Pancreas (tissue), 10 donors: ENCODE results near the gene NLGN2. TPM values are rescaled to one million over a fixed set of nuclear protein-coding genes. Genes with fewer than 3 reads are reported as not detected.
A peak's percentile ranks its signal among the peaks of the same experiment; 100 is the strongest.

Experiments
- ATAC-seq, 4 donors: fragments of 200-7000 bp; cut with Tn5 transposase; one replicate each; pipeline versions ENCODE4 v1.8.0 to v1.9.1; 2020; ENCODE audit warnings: mild to moderate bottlenecking in 4 of 4, moderate library complexity in 4 of 4
- DNase-seq, 6 donors: peaks; one replicate each; pipeline ENCODE4 v3.0.0-alpha.2; 2020
- FAIRE-seq: peaks from 2 replicates; lab custom pipeline; 2012; peaks lifted over from hg19 to GRCh38; lab: Jason Lieb, UNC
- H3K27ac ChIP-seq, 4 donors: fragments of 200-600 bp; sonication (generic); 1 replicate in 3 of 4; 2 replicates in 1 of 4; pipeline versions ENCODE4 v1.5.0 to v1.8.0; 2020
- H3K27me3 ChIP-seq, 4 donors: fragments of 200-600 bp; one replicate each; pipeline ENCODE4 v1.8.0; 2021
- H3K36me3 ChIP-seq, 3 donors: fragments of 200-600 bp; sonication (generic) in 1 of 3; one replicate each; pipeline versions ENCODE4 v1.5.0 to v1.8.0; 2020 to 2021
- H3K4me1 ChIP-seq, 3 donors: fragments of 200-600 bp; one replicate each; pipeline ENCODE4 v1.8.0; 2021
- H3K4me3 ChIP-seq, 4 donors: fragments of 200-600 bp; sonication (generic) in 2 of 4; one replicate each; pipeline versions ENCODE4 v1.5.0 to v1.8.0; 2020 to 2021
- H3K9me3 ChIP-seq, 4 donors: fragments of 200-600 bp; one replicate each; pipeline ENCODE4 v1.8.0; 2021
- WGBS, 2 donors: extraction: QIAGEN DNeasy Blood & Tissue Kit; methylation state at CpG; one replicate each; pipeline ENCODE4 v1.1.7; 2013; 5-methylcytosine and 5-hydroxymethylcytosine counted together
- intact Hi-C, 3 donors: fragments of 100-400 bp; cut with DNase I; formaldehyde crosslinking; loops; one replicate each; pipeline versions ENCODE4 v1.11.1 to v1.14.2; 2022
- polyA plus RNA-seq, 2 donors: library from polyadenylated mRNA; stranded (reverse); fragments of 200-250 nt; gene quantifications; one replicate each; pipeline ENCODE4 v1.2.3, GENCODE V29; 2013
- total RNA-seq, 6 donors: library from RNA; stranded (reverse); fragmentation: NEBNext Ultra II Directional in 4 of 6; extraction: Animal tissue kit (Norgen Biotek cat#: 25700) in 4 of 6; gene quantifications; one replicate each; pipeline versions ENCODE4 v1.2.1 to v1.2.4, GENCODE V29; 2021 to 2023
- TF ChIP-seq, protein P1 (sequence below), 4 donors: fragments of 200-600 bp; sonication (generic) in 3 of 4; IDR thresholded peaks; one replicate each; pipeline versions ENCODE4 v1.5.0 to v1.8.0; 2021; ENCODE audit warnings: antibody characterized with exemption in 4 of 4
- donor health status: healthy with polysubstance abuse.
- donor health status: DM: no; HTN: no; CAD: no; lungs with moderate emphysema.
- donor health status: DM: no; HTN: no; CAD: no.
- donor health status: control.
- donor health status: control.
- donor health status: Bipolar disorder and iron deficiency.
- donor health status: DM: yes; HTN: yes; CAD: no.
- donor health status: DM: no; HTN: no; CAD: no.
- donor health status: DM: no; HTN: no; CAD: no.
- donor health status: DM: yes; HTN: yes; CAD: no.

Gene NLGN2
- total and polyA plus RNA-seq, 8 donors: 2.9 to 13.7 (median 5.4) TPM

GRCh38 chr17:7465597-7466275, 58.1 kb downstream of the NLGN2 start:
- Histone ChIP-seq H3K9me3 (no peaks in the 10 kb centered on the region), H3K4me1 (peaks cover 11 to 14% (median 14%) of the 10 kb centered on the region in 3 donors), H3K36me3 (peaks cover 0 to 25% (median 5%) of the 10 kb centered on the region in 3 donors), H3K27me3 (no peaks in the 10 kb centered on the region), H3K4me3 (no peak overlapping the region), H3K27ac (no peak overlapping the region)
- TF ChIP-seq, protein P1, sequence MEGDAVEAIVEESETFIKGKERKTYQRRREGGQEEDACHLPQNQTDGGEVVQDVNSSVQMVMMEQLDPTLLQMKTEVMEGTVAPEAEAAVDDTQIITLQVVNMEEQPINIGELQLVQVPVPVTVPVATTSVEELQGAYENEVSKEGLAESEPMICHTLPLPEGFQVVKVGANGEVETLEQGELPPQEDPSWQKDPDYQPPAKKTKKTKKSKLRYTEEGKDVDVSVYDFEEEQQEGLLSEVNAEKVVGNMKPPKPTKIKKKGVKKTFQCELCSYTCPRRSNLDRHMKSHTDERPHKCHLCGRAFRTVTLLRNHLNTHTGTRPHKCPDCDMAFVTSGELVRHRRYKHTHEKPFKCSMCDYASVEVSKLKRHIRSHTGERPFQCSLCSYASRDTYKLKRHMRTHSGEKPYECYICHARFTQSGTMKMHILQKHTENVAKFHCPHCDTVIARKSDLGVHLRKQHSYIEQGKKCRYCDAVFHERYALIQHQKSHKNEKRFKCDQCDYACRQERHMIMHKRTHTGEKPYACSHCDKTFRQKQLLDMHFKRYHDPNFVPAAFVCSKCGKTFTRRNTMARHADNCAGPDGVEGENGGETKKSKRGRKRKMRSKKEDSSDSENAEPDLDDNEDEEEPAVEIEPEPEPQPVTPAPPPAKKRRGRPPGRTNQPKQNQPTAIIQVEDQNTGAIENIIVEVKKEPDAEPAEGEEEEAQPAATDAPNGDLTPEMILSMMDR (IDR thresholded peaks at IDR 0.05): no peak
- FAIRE-seq: no peak
- 91 to 92% methylated on average over 31 to 33 of the region's 33 CpGs for WGBS, 2 donors
- ATAC-seq: no peak
- DNase-seq: peak in 1 of 6 donors; percentile 74
- intact Hi-C loops: no loop called here

DNA sequence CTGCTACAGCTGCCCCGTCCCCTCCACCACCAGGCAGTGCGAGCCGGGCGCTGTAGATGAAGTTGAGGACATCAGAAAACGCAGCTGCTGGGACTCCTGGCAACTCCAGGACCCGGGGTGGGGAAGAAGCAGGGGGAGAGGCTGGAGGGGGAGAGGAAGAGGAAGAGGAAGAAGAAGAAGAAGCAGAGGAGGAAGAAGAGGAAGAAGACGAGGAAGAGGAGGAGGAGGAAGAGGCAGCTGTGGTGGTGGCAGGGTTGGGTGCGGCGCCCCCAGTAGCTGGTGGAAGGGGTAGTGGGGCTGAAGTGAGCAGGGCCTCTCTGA, 58.6 kb downstream of the NLGN2 start:
- H3K27ac ChIP-seq: peak overlapping the region in 2 of 4 donors; percentile 30 to 47
- no peak overlapping the region for H3K4me3 ChIP-seq
- H3K36me3 ChIP-seq: peaks cover 0 to 25% (median 5%) of the 10 kb centered on the region in 3 donors
- TF ChIP-seq, protein P1 (IDR thresholded peaks at IDR 0.05): no peak
- FAIRE-seq (no peak), DNase-seq (no peak), ATAC-seq (no peak)
- no peaks in the 10 kb centered on the region for H3K9me3 ChIP-seq
- H3K4me1 ChIP-seq: peaks cover 17 to 19% (median 18%) of the 10 kb centered on the region in 3 donors
- H3K27me3 ChIP-seq: no peaks in the 10 kb centered on the region
- intact Hi-C loops: no loop called here
- WGBS, 2 donors: 89 to 97% methylated on average over 9 of the region's 9 CpGs

DNA sequence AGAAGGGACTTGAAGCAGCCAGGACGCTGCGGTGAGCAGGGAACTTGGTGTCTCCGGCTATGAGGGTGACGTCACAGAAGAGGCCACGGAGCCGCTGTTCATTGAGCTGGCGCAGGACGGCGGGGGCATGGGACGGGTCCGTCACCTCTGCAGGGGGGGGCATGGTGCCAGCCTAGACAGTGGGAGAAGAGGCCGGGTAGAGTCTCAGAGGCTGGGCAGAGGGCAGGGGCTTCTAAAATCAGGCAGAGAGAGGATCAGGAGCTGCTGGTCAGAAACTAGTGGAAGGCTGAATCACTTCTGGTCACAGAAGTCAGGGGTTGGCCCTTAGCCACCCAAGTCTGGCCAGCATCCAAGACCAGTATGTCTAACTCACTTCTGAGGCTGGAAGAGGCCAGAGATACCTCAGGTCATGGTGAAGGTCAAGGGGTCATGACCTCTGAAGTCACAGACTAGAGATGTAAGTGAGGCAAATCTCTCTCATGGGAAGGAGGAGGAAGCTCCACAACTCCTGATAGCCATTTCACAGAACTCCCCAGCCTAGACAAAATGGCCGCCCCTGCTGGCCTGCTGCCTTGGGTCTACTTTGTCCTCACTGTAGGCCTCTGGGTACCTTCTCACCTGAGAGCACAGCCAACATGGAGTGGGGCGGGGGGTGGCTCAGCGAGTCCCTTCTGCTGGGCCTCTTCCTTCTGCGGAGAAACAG, 59.1 kb downstream of the NLGN2 start:
- WGBS, 2 donors: 84% methylated on average over 16 of the region's 16 CpGs
- FAIRE-seq (no peak), DNase-seq (peak in 3 of 6 donors; percentile 67 to 72 (median 70))

DNA sequence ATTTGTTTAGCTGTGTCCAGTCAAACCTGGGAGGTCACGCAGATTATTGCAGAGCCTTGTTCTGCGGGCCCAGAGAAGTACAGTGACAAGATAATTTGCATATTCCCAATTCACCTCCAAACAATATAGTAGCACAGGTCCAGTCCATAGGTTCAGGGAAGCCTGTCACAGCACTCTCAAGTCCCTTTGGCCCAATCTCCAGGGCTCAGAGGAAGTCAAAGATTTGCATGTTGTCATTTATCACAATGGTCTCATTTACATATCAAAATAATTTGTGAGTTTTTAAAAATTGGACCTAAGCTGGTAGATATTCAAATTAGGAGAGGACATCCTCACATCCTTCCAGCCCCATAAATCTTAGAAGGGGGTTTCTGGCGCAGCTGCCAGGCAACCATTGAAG, 59.9 kb downstream of the NLGN2 start:
- H3K9me3 ChIP-seq: no peaks in the 10 kb centered on the region

More for the DNA sequence above, 59.1 kb downstream of the NLGN2 start:
- peaks cover 0 to 25% (median 5%) of the 10 kb centered on the region in 3 donors for H3K36me3 ChIP-seq
- H3K9me3 ChIP-seq: no peaks in the 10 kb centered on the region
- H3K27ac ChIP-seq: peak overlapping the region in 3 of 4 donors; percentile 3 to 47 (median 30)
- no peak overlapping the region for H3K4me3 ChIP-seq
- TF ChIP-seq, protein P1 (IDR thresholded peaks at IDR 0.05): no peak
- peak in 2 of 4 donors; percentile 10 to 46 for ATAC-seq
- intact Hi-C loops: no loop called here
- H3K4me1 ChIP-seq: peaks cover 19 to 24% (median 22%) of the 10 kb centered on the region in 3 donors
- H3K27me3 ChIP-seq: no peaks in the 10 kb centered on the region

More for the DNA sequence above, 59.9 kb downstream of the NLGN2 start:
- ATAC-seq (no peak), DNase-seq (peak in 1 of 6 donors; percentile 31), FAIRE-seq (no peak)
- Histone ChIP-seq H3K27ac (peak overlapping the region in 3 of 4 donors; percentile 3 to 47 (median 30)), H3K27me3 (no peaks in the 10 kb centered on the region), H3K4me3 (no peak overlapping the region), H3K4me1 (peaks cover 19 to 26% (median 23%) of the 10 kb centered on the region in 3 donors), H3K36me3 (peaks cover 0 to 19% (median 2%) of the 10 kb centered on the region in 3 donors)
- TF ChIP-seq, protein P1 (IDR thresholded peaks at IDR 0.05): no peak
- 80 to 82% methylated on average over 3 of the region's 3 CpGs for WGBS, 2 donors
- intact Hi-C loops: no loop called here
